AG08395 (cell line): Measurements from ENCODE around the gene FIBIN.
"Not testable (repeated sequence)": the region's sequence is repeated elsewhere in the genome, so short reads cannot be mapped to it uniquely, and the experiment has no call there.

Source experiments
- DNase-seq: peaks from one replicate; pipeline ENCODE4 v3.0.0; 2012; ENCODE audit warnings: mixed read lengths, low spot score

Gene FIBIN

DNA sequence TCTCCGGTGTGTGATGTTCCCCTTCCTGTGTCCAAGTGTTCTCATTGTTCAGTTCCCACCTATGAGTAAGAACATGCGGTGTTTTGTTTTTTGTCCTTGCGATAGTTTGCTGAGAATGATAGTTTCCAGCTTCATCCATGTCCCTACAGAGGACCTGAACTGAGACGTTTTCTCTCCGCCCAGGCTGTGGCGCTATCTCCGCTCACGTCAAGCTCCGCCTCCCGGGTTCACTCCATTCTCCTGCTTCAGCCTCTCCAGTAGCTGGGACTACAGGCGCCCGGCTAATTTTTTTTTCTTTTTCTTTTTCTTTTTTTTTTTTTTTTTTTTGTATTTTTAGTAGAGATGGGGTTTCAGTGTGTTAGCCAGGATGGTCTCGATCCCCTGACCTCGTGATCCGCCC, 16.7 kb upstream of the FIBIN start:
- DNase-seq = not testable (repeated sequence)

- no peak for DNase-seq
Measured at GRCh38 chr11:26983645-26984044, 10.3 kb upstream of the FIBIN start.

GRCh38 chr11:26985470-26985869, 8.4 kb upstream of the FIBIN start:
- no peak for DNase-seq

GRCh38 chr11:26985943-26986342, 8.0 kb upstream of the FIBIN start:
- peak; percentile 59 for DNase-seq

DNA sequence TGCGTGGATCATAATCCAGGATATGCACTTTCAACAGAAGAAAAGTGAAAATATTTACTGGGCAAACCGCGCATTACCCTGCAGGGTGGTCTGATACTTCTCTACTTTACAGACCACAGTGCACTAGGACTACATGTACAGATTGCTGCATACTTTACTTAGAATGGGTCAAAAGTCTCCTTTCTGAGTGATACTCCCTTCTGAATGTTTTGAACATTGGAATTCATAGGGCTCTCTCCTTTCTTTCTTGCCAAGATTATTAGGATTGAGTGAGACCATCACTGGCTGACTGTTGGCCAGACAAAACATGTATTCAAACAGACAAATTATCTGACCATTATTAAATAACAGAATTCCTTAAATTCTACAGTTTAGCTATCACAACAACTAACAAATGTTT, 6.6 kb upstream of the FIBIN start:
- no peak for DNase-seq

- DNase-seq = no peak
Measured at GRCh38 chr11:26987731-26988130, 6.2 kb upstream of the FIBIN start.

GRCh38 chr11:26992031-26992541, 1.8 kb upstream of the FIBIN start:
- DNase-seq = peak; percentile 80

DNA sequence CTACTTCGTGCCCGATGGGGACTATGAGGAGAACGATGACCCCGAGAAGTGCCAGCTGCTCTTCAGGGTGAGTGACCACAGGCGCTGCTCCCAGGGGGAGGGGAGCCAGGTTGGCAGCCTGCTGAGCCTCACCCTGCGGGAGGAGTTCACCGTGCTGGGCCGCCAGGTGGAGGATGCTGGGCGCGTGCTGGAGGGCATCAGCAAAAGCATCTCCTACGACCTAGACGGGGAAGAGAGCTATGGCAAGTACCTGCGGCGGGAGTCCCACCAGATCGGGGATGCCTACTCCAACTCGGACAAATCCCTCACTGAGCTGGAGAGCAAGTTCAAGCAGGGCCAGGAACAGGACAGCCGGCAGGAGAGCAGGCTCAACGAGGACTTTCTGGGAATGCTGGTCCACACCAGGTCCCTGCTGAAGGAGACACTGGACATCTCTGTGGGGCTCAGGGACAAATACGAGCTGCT, 751 bp downstream of the FIBIN start:
- DNase-seq = no peak

- no peak for DNase-seq
Measured at GRCh38 chr11:26995701-26996460, 2.0 kb downstream of the FIBIN start.

DNA sequence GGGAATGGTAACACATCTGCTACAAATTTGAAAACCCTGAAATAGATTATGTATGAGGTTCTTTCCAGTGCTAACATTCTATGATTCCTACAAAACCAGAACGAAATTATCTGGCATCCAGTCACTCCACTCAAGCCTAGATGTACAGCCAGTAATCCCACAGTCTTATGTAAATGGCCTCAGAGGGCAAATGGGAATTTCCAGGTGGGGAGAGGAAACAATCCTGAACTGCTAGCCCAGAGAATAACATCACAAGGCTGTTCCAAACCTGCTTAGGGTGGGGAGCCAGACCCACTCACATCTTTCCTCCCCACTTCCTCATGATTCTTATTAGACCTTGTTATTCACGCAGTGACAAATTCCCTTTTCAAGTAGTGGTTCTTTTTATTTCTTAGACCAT, 3.5 kb downstream of the FIBIN start:
- no peak for DNase-seq

- not testable (repeated sequence) for DNase-seq
Measured at GRCh38 chr11:27001136-27001730, 7.3 kb downstream of the FIBIN start.

GRCh38 chr11:27002431-27002830, 8.5 kb downstream of the FIBIN start:
- DNase-seq = no peak

DNA sequence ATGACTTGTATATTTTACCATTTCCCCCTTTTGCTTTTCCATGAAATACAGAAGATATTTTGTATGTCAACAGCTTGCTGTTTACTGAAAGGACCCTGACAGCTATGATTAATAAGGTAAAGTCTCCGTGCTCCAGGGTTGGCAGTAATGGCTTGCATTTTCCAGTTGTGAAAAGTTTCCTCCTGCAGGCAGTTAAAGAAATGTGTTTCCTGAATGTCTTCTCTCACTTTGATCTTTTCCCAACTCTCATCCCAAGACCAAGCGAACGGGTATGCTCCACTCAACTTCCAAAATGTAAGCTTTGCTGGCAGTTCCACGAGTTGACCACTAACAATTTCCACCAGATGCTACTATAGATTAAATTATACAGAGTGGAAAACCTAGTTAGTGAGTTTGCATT, 8.9 kb downstream of the FIBIN start:
- no peak for DNase-seq

- no peak for DNase-seq
Measured at GRCh38 chr11:27004103-27004502, 10.2 kb downstream of the FIBIN start.

- no peak for DNase-seq
Measured at GRCh38 chr11:27008811-27009535, 15.1 kb downstream of the FIBIN start.

- DNase-seq = no peak
Measured at GRCh38 chr11:27011560-27012233, 17.8 kb downstream of the FIBIN start.

DNA sequence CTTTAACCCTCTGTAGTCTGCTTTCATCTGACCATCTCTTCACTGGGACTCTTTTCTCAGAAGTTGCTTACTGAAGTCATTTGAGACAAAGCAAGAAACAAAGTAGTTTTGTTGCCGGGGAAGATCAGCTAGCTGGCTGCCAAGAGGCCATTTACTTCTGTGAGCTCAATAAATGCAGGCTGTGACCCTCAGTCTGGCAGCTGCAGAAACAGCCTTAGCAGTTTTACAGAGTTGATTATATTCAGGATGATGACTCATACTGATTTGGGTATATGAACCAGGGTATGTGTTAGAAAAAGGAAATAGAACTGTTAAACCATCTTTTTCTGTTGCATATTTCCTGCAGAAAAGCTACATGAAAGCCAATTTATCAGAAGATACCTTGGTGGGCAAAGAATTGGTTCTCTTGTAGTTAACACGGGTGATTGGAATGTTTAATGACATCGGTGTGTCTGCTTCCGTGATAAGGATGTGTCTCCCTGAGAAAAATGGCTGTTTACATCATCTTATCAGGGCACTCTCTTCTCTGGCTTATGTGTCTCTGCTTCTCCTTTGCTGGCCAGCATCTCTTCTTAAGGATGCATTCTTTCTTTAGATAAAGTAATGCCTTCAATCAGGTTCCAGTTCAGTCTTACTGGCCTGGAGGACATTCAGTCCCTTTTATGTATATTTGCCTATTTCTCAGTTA, 18.5 kb downstream of the FIBIN start:
- peak; percentile 24 for DNase-seq

- peak; percentile 21 for DNase-seq
Measured at GRCh38 chr11:27013781-27014361, 20.0 kb downstream of the FIBIN start.

- no peak for DNase-seq
Measured at GRCh38 chr11:27018902-27019529, 25.1 kb downstream of the FIBIN start.

DNA sequence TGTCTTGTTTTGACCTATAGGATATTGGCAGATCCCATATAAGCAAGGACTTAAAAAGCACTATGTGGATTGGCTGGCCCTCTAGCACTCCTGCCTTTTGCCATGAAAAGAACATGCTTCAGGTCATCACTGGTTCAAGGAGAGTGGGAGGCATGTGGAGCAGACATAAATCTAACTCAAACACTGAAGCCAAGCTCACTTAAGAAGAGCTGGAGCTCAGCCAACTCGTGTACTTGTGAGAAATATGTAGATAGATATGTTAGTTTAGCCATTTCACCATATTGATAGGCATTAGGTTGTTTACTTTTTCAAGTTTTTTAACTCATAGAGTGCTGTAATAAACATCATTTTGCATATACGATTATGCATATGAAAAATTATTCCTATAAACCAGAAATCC, 26.8 kb downstream of the FIBIN start:
- no peak for DNase-seq
